Measurements from ENCODE around the gene ALDH1B1.

GRCh38 chr9:38352530-38353328, 39.8 kb upstream of the ALDH1B1 start:
- no peak for TF ChIP-seq POLR2AphosphoS5 (IDR thresholded peaks at IDR 0.05; ENCODE audit: insufficient read depth, low read depth, low read length)
- no peak for TF ChIP-seq CTCF (IDR thresholded peaks at IDR 0.05; ENCODE audit: extremely low read depth in 1 of 2, insufficient read depth in 1 of 2, low read depth in 1 of 2, low read length in 2 of 2)
- no peak for TF ChIP-seq POLR2A (IDR thresholded peaks at IDR 0.05; ENCODE audit: low read depth, low read length)
- TF ChIP-seq FOS (IDR thresholded peaks at IDR 0.05; ENCODE audit: borderline replicate concordance, insufficient read depth, low read length) = no peak

All from endothelial cell of umbilical vein (primary cell).